SK-N-SH treated with all-trans-retinoic acid at 6 μM for 48 hours (cell line): ENCODE results near the gene TWIST2.

Experiments
- ARNTL ChIP-seq: fragments of 450-650 bp; formaldehyde crosslinking; IDR thresholded peaks from 2 replicates; pipeline ENCODE4 v1.5.0; 2020; ENCODE audit warnings: low read depth, mild to moderate bottlenecking, moderate library complexity, borderline replicate concordance
- ESRRG ChIP-seq: fragments of 250-450 bp; sonication (Bioruptor Pico); IDR thresholded peaks from 2 replicates; pipeline ENCODE4 v1.6.1; 2021; ENCODE audit warnings: mild to moderate bottlenecking
- ISL1 ChIP-seq: fragments of 250-450 bp; sonication (Bioruptor Pico); IDR thresholded peaks from 2 replicates; pipeline ENCODE4 v2.1.2; 2022; ENCODE audit warnings: mild to moderate bottlenecking, moderate library complexity
- OSR1 ChIP-seq: fragments of 250-450 bp; sonication (Bioruptor Pico); IDR thresholded peaks from 2 replicates; pipeline ENCODE4 v1.8.0; 2022; ENCODE audit warnings: moderate library complexity, mild to moderate bottlenecking, inconsistent platforms
- PPARA ChIP-seq: fragments of 250-450 bp; sonication (Bioruptor Pico); IDR thresholded peaks from 2 replicates; pipeline ENCODE4 v1.5.0; 2020; ENCODE audit warnings: mild to moderate bottlenecking, borderline replicate concordance
- RARB ChIP-seq: fragments of 250-450 bp; sonication (Bioruptor Pico); IDR thresholded peaks from 2 replicates; pipeline ENCODE4 v1.8.0; 2021; ENCODE audit warnings: mild to moderate bottlenecking, moderate library complexity
- TCF4 ChIP-seq: fragments of 250-450 bp; sonication (Bioruptor Pico); IDR thresholded peaks from 2 replicates; pipeline ENCODE4 v1.8.0; 2021; ENCODE audit warnings: mild to moderate bottlenecking, moderate library complexity, borderline replicate concordance
- TOX ChIP-seq: fragments of 250-450 bp; sonication (Bioruptor Pico); IDR thresholded peaks from 2 replicates; pipeline ENCODE4 v1.8.0; 2021; ENCODE audit warnings: mild to moderate bottlenecking, moderate library complexity, borderline replicate concordance
- ZC3H10 ChIP-seq: fragments of 250-450 bp; sonication (Bioruptor Pico); IDR thresholded peaks from 2 replicates; pipeline ENCODE4 v1.5.1; 2021; ENCODE audit warnings: mild to moderate bottlenecking, moderate library complexity
- ZFP3 ChIP-seq: fragments of 250-450 bp; sonication (Bioruptor Pico); IDR thresholded peaks from 2 replicates; pipeline ENCODE4 v1.5.0; 2020; ENCODE audit warnings: mild to moderate bottlenecking, moderate library complexity
- TF ChIP-seq, protein P1 (sequence below): fragments of 250-450 bp; sonication (Bioruptor Pico); IDR thresholded peaks from 2 replicates; pipeline ENCODE4 v1.8.0; 2020; ENCODE audit warnings: mild to moderate bottlenecking, moderate library complexity, borderline replicate concordance
- TF ChIP-seq, protein P2 (sequence below): fragments of 250-450 bp; sonication (Bioruptor Pico); IDR thresholded peaks from 2 replicates; pipeline ENCODE4 v1.5.0; 2020; ENCODE audit warnings: mild to moderate bottlenecking, moderate library complexity
- TF ChIP-seq, protein P3 (sequence below): fragments of 250-450 bp; sonication (Bioruptor Pico); IDR thresholded peaks from 2 replicates; pipeline ENCODE4 v1.5.1; 2020; ENCODE audit warnings: low read depth, mild to moderate bottlenecking, moderate library complexity
- TF ChIP-seq, protein P4 (sequence below): fragments of 250-450 bp; sonication (Bioruptor Pico); IDR thresholded peaks from 2 replicates; pipeline ENCODE4 v1.5.1; 2021; ENCODE audit warnings: mild to moderate bottlenecking, moderate library complexity

DNA sequence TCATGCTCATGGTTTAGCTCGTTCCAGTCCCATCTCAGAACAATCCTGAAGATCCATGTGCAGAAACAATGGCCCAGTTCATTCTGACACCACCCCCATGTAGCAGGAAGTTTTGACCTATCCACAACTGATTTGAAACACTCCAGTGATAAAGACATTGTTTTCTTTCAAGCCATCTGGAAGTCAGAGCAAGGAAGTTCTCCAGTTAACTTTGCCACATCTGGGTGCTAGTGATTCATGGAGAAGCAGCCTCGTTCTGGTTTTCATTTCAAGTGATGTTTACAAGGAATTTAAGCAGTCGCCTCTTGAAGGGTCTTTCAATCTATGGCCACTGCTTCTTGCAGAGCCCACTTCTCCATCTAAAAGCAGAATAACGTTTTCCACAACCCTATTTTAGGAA, 36.6 kb upstream of the TWIST2 start:
- no peak for TF ChIP-seq PPARA (CRISPR knock-in tag)
- no peak for TF ChIP-seq RARB (CRISPR knock-in tag)
- TF ChIP-seq, protein P1, sequence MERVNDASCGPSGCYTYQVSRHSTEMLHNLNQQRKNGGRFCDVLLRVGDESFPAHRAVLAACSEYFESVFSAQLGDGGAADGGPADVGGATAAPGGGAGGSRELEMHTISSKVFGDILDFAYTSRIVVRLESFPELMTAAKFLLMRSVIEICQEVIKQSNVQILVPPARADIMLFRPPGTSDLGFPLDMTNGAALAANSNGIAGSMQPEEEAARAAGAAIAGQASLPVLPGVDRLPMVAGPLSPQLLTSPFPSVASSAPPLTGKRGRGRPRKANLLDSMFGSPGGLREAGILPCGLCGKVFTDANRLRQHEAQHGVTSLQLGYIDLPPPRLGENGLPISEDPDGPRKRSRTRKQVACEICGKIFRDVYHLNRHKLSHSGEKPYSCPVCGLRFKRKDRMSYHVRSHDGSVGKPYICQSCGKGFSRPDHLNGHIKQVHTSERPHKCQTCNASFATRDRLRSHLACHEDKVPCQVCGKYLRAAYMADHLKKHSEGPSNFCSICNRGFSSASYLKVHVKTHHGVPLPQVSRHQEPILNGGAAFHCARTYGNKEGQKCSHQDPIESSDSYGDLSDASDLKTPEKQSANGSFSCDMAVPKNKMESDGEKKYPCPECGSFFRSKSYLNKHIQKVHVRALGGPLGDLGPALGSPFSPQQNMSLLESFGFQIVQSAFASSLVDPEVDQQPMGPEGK (CRISPR knock-in tag), result no peak
- TF ChIP-seq, protein P2, sequence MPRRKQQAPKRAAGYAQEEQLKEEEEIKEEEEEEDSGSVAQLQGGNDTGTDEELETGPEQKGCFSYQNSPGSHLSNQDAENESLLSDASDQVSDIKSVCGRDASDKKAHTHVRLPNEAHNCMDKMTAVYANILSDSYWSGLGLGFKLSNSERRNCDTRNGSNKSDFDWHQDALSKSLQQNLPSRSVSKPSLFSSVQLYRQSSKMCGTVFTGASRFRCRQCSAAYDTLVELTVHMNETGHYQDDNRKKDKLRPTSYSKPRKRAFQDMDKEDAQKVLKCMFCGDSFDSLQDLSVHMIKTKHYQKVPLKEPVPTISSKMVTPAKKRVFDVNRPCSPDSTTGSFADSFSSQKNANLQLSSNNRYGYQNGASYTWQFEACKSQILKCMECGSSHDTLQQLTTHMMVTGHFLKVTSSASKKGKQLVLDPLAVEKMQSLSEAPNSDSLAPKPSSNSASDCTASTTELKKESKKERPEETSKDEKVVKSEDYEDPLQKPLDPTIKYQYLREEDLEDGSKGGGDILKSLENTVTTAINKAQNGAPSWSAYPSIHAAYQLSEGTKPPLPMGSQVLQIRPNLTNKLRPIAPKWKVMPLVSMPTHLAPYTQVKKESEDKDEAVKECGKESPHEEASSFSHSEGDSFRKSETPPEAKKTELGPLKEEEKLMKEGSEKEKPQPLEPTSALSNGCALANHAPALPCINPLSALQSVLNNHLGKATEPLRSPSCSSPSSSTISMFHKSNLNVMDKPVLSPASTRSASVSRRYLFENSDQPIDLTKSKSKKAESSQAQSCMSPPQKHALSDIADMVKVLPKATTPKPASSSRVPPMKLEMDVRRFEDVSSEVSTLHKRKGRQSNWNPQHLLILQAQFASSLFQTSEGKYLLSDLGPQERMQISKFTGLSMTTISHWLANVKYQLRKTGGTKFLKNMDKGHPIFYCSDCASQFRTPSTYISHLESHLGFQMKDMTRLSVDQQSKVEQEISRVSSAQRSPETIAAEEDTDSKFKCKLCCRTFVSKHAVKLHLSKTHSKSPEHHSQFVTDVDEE, result no peak
- no peak for TF ChIP-seq ZC3H10 (CRISPR knock-in tag)
- TF ChIP-seq, protein P3, sequence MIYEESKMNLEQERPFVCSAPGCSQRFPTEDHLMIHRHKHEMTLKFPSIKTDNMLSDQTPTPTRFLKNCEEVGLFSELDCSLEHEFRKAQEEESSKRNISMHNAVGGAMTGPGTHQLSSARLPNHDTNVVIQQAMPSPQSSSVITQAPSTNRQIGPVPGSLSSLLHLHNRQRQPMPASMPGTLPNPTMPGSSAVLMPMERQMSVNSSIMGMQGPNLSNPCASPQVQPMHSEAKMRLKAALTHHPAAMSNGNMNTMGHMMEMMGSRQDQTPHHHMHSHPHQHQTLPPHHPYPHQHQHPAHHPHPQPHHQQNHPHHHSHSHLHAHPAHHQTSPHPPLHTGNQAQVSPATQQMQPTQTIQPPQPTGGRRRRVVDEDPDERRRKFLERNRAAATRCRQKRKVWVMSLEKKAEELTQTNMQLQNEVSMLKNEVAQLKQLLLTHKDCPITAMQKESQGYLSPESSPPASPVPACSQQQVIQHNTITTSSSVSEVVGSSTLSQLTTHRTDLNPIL (CRISPR knock-in tag), result no peak
- TF ChIP-seq TOX, result no peak
- TF ChIP-seq ARNTL (CRISPR knock-in tag), result no peak
- no peak for TF ChIP-seq ZFP3 (CRISPR knock-in tag)
- no peak for TF ChIP-seq OSR1 (CRISPR knock-in tag)
- TF ChIP-seq TCF4, result no peak
- TF ChIP-seq, protein P4, sequence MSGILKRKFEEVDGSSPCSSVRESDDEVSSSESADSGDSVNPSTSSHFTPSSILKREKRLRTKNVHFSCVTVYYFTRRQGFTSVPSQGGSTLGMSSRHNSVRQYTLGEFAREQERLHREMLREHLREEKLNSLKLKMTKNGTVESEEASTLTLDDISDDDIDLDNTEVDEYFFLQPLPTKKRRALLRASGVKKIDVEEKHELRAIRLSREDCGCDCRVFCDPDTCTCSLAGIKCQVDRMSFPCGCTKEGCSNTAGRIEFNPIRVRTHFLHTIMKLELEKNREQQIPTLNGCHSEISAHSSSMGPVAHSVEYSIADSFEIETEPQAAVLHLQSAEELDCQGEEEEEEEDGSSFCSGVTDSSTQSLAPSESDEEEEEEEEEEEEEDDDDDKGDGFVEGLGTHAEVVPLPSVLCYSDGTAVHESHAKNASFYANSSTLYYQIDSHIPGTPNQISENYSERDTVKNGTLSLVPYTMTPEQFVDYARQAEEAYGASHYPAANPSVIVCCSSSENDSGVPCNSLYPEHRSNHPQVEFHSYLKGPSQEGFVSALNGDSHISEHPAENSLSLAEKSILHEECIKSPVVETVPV (CRISPR knock-in tag), result no peak
- TF ChIP-seq ESRRG, result no peak
- TF ChIP-seq ISL1 (CRISPR knock-in tag), result no peak
